Activated CD4-positive, alpha-beta T cell treated with anti-CD3 and anti-CD28 coated beads for 1 hour (primary cell): Measurements from ENCODE around the gene CLGN.

Experiments used
- DNase-seq: peaks from one replicate; pipeline ENCODE4 v3.0.0-alpha.2; 2020

Gene CLGN

DNA sequence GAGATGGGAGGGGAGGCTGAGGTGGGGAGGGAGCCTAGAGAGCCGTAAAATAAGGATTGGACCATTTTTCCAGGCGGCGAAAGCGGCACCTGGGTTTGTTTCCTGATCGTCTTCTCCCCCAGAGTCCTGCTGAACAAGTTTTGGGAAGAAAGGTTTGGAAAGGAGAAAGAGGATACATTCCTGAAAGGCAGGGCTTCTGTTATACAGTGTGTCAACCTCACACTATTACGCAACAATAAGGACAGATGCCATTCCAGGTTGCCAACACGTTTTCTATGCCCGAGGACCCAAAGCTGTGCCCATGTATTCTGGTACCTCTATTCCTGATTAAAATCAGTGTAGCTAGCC, 53.3 kb downstream of the CLGN start:
- no peak for DNase-seq

DNA sequence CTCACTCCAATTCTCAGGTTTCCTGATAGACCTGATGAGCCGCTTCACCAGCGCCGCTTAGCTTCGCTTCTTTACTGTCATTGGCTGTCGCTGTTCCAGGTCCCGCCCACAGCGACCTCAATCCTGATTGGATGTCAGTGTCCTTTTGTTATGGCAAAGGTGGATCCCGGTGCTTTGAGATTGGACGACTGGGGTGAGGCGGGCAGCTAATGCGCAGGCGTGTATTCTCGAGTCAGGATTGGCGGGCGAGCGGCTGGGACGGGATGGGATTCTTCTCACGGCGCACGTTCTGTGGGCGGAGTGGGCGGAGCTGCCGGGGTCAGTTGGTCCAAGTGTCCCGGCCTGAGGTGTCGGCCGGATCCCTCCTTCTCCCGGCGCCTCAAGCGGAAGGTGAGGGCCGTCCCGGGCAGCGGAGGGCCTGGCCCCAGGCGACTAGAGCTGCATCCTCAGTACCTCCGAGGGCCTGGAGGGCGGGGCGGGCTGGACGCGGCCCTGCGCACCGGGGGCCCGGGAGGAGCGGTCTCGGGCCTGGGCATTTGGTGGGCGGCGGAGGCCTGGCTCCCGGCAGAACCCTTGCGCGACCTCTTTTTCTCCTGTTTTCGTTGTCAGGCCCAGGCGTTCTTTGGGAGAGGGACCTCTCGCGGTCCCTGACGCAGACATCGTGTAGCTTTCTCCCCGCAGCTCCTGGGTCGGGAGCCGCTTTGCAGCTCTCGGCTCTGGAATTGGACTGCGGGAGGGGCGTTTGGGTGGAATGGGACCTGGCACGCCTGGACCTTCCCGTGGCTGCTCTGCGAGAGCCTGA, 53.9 kb downstream of the CLGN start, which contains the start of gene SCOC:
TSS of gene SCOC (plus strand) at position 319 of the 802 bp plus-strand sequence. CDS start 5,525 bp downstream, outside the sequence.
- peak; percentile 92 for DNase-seq

GRCh38 chr4:140372751-140373327, 54.6 kb downstream of the CLGN start:
- no peak for DNase-seq

- DNase-seq = no peak
Measured at GRCh38 chr4:140368686-140369085, 58.8 kb downstream of the CLGN start.

DNA sequence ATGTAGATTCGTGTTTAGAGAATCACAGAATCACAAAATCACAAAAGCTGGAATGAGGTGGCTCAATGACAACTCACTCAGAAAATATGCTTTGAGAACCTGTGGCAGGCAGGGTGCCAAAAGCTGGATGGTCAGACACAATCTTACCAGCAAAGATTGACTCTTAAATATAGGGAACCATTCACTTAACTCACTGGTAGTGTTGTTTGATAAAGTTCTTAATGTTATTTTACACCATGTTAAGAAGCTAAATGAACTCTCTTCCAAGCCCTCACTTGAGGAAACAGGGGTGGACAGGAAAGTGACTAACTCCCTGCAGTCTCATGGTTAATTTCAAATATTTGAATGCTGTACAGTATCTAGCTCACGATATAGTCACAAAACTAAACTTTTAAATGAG, 59.7 kb downstream of the CLGN start:
- no peak for DNase-seq

DNA sequence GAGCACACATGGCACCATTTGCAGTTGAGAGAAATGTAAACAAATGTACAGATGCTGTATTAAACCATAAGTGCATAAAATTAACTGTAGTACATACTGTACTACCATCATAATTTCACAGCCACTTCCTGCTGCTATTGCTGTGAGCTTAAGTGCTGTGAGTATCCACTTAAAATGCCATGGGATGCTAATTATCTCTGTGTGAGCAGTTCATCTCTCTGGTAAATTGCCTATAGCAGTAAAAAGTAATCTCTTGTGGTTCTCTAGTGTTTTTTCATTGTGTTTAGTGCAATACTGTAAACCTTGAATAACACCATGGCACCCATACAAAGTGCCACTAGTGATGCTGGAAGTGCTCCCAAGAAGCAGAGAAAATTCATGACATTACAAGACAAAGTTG, 63.9 kb downstream of the CLGN start:
- no peak for DNase-seq

- no peak for DNase-seq
Measured at GRCh38 chr4:140363051-140363450, 64.4 kb downstream of the CLGN start.

- DNase-seq = no peak
Measured at GRCh38 chr4:140361099-140361498, 66.3 kb downstream of the CLGN start.

DNA sequence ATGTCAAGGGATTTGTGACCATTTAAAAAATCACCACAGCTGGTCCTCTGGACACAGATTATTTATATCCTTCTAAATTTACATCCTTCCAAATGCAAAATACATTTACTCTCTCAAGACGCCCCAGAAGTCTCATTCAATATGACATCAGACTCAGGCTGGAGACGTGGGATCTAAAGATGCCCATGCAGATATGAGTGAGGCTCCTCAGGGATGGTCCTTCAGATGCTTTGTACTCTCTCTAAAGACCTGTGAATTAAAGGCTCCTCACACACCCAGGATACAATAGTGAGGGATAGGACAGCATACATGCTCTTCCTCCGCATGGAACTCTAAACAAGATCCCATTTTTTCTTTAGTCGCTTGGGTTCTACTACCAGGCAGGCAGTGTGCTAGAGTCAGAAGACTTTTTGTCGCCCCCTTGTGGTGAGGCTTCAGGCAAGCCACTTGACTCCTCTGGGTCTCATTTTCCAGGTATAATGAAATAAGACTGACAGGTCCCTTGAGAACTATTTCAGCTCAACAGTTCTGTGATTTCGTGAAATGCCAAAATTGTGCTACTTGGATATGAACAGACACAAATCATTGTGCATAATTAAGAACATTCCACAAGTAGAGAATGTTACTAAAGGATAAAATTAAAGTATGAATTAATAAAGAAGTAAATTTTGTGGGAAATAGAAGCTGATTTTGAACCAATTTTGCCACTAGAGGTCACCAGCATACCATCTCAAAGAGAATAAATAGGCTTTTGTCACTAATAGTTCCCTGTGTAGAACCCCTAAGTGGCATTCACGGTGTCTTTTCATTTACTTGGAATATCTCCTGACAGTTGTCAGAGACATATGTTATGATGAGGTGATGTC, 67.7 kb downstream of the CLGN start:
- DNase-seq = peak; percentile 61

- no peak for DNase-seq
Measured at GRCh38 chr4:140358281-140358680, 69.2 kb downstream of the CLGN start.

GRCh38 chr4:140357868-140358267, 69.6 kb downstream of the CLGN start:
- DNase-seq = no peak

GRCh38 chr4:140355288-140355687, 72.2 kb downstream of the CLGN start:
- DNase-seq = no peak

DNA sequence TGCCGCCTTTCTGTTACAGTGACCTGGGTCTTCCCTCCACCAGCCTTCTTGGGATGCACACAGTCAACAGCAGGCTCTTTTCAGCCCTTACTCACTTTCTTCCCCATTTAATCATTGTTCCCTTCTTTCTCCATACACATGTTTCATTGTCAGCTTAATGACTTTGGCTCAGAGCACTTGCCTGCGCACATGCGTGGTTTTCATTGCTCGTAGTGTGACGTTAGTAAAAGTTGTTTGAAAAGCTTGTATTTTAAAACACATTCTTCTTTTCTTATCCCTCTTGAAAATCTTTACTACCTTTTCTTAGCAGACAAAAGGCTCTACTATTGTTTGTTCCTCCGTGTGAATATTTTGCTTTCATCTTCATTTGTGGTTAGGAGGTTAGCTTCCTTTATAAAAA, 73.7 kb downstream of the CLGN start:
- no peak for DNase-seq

DNA sequence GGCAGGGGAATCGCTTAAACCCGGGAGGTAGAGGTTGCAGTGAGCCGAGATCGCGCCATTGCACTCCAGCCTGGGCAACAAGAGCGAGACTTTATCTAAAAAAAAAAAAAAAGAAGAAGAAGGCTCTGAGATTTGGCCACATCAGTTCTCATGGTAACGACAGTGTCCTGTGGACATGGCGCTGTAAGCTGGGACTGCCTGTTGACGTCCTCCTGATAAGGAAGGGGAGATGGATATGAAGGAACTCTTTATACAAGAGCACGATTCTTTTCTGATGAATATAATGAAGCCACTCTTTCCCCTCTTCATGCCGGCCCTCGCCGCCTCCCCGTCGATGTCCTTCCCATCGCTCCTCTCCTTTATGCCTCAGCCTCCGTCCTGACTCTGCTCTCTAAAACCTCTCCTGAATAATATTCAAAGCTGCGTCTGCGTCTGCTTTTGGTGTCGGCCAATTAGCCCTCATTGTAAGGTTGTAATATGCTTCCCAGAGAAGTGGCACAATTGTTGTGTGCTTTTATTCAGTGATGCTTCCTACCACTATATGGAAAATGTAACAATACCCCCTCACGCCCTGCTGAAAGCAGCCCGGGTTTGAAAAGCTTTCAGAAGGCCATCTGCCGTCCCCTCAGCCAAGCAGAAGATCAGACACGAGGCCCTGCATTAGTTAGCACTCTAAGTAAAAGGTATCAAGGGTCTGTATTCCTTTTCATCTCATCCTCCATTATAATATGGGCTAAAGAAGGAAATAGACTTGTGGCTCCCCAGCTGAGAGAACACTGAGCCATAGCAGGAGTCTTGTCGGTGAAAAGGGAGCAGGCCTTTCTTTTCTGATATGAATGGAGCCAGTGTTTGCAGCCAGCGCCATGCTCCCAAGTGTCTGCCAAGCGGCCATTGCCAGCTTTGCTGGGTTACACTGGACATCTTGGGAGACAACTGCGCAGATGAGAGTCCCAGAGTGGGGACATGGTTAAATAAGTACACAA, 76.1 kb downstream of the CLGN start:
- no peak for DNase-seq

DNA sequence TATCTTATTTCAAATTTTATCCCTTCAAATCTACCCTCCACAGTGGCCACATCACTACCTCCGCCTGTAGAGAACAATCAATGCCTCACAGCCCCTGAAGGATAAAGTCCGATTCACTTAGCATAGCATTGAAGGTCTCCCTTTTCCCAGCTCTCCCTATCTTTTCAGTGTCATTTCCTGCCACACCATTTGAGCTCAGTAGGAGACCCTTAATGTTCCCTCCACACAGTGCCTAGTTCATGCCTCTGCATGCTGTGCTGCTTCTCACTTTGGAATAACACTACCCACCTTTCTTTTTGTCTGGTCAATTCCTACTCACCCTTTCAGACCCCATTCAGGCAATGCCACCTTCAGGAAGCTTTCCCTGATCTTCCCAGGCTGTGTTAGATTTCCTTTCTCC, 77.6 kb downstream of the CLGN start:
- no peak for DNase-seq

GRCh38 chr4:140346136-140346535, 81.3 kb downstream of the CLGN start:
- no peak for DNase-seq

GRCh38 chr4:140344621-140345020, 82.8 kb downstream of the CLGN start:
- no peak for DNase-seq

DNA sequence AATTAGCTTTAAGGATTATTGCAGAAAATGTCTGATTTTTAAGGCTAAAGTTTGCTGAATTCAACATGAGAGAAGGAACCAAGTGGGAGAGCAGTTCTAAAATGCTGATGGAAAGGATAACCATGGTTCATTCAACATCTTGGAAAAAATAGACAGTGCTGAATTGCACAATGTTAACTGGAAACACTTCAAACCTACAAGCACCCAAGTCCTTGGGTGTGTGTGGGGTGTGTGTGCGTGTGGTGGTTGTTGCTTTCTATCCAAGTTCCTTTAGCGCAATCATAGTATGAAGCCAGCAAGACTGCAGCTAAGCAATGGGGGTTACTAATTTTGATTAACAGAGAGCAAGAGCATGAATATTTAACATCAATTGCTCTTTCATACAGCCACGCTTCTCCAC, 83.3 kb downstream of the CLGN start:
- no peak for DNase-seq

DNA sequence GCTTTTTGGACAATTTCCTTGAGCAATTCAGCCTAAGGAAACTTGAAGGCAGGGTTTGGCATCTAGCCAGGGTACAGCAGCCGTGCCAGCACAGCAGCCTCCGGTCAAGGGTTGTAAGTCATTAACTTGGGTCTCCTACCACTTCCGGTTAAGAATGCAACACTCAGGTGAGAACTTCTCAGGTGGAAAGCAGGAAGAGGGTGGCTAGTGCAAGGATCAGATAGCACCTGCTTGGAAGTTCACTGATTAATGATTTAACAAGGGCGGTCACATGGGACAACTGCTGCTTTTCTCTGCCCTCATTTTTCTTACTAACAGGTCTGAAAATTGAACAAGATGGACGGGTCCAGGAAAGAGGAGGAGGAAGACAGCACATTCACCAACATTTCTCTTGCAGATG, 84.1 kb downstream of the CLGN start:
- no peak for DNase-seq

GRCh38 chr4:140342620-140343019, 84.8 kb downstream of the CLGN start:
- DNase-seq = no peak
